Measurements from ENCODE around the gene KRTAP5-8.

Gene KRTAP5-8

DNA sequence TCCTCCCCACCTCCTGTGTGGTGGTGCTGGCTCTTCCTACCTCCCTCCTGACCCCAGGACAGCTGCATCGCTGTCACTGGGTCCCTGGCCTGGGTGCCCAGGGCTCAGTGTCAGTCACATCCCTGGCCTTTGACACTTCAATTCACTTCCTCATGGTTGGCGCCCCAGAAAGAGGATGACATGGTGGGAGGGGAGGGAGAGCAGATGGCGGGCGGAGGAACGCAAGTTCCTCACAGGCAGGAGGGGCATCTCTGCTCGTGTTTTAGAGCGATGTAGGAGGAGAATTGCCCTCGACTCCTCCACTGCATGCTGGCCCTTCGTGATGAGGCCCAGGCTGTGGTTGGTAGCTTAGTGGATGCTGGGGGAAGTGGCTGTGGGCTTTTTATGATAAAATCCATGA is 45.9 kb upstream of the KRTAP5-8 start:
- ChIA-PET POLR2A (no interaction called here), CTCF (no interaction called here)
- TF ChIP-seq, protein P1, sequence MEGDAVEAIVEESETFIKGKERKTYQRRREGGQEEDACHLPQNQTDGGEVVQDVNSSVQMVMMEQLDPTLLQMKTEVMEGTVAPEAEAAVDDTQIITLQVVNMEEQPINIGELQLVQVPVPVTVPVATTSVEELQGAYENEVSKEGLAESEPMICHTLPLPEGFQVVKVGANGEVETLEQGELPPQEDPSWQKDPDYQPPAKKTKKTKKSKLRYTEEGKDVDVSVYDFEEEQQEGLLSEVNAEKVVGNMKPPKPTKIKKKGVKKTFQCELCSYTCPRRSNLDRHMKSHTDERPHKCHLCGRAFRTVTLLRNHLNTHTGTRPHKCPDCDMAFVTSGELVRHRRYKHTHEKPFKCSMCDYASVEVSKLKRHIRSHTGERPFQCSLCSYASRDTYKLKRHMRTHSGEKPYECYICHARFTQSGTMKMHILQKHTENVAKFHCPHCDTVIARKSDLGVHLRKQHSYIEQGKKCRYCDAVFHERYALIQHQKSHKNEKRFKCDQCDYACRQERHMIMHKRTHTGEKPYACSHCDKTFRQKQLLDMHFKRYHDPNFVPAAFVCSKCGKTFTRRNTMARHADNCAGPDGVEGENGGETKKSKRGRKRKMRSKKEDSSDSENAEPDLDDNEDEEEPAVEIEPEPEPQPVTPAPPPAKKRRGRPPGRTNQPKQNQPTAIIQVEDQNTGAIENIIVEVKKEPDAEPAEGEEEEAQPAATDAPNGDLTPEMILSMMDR (IDR thresholded peaks at IDR 0.05; ENCODE audit: control extremely low read depth, extremely low read depth, low read depth, missing control alignments) = no peak
- DNase-seq (ENCODE audit: extremely low spot score) = no peak

DNA sequence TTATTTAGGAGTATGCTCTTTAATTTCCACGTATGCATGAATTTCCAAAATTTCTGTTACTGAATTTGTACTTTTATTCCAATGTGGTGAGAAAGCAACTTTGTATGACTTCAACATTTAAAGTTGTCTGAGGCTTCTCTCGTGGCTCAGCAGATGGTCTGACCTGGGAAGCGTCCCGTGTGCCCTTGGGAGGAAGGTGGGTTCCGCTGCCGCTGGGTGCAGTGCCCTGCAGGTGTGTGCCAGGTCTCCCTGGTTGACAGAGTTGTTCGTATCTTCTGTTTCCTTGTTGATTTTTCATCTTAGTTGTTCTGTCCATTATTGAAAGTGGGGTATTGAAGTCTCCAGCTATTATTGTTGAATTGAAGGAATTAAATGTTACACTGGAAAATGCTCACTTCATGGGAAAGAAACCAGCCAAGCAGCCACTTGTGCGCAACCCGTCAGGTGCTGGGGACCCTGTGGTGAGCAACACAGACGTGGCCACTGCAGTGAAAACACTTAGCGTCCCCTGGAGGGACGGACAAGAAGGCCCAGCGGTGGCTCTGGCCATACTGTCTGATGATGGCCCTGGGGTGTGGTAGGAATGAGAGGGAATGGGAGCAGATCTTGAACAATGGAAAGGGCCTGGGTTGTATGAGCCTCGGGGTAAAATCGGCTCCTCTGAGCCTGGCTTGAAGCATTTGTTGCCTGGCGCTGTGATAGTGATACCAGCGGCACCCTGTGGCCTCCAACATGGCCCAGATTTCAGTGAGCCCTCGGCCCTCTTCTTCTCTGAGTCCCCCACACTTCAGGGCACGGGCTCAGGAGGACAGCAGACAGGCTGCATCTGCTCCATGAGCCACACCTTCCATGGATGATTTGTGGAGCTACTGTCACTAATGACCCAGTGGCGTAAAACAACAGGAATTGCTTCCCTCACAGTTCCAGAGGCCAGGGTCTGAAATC is 42.3 kb upstream of the KRTAP5-8 start:
- POLR2A ChIA-PET = no interaction called here
- TF ChIP-seq, protein P1 (IDR thresholded peaks at IDR 0.05; ENCODE audit: control extremely low read depth, extremely low read depth, low read depth, missing control alignments) = no peak
- DNase-seq (ENCODE audit: extremely low spot score) = no peak
- CTCF ChIA-PET = interaction anchor here (0.8 kb wide), 1 partner anchor 29 kb away, joined by 4 read pairs; no protein-coding TSS in a partner anchor

DNA sequence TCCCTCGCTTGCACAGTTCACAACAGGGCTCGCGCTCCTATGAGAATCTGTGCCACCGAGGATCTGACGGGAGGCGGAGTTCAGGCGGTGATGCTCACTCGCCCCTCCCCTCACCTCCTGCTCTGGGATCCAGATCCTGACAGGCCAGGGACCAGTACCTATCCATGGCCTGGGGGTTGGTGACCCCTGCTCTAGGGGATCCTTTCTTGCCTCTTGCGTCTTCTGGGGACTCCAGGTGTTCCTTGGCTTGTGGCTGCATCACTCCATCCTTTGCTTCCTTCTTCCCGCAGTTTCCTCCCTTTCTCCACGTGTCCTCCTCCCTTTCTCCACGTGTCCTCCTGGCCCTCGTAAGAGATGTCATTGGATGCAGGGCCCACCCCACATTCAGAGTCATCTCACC is 41.4 kb upstream of the KRTAP5-8 start:
- TF ChIP-seq, protein P1 (IDR thresholded peaks at IDR 0.05; ENCODE audit: control extremely low read depth, extremely low read depth, low read depth, missing control alignments) = no peak
- no peak for DNase-seq (ENCODE audit: extremely low spot score)
- ChIA-PET CTCF (no interaction called here), POLR2A (no interaction called here)

DNA sequence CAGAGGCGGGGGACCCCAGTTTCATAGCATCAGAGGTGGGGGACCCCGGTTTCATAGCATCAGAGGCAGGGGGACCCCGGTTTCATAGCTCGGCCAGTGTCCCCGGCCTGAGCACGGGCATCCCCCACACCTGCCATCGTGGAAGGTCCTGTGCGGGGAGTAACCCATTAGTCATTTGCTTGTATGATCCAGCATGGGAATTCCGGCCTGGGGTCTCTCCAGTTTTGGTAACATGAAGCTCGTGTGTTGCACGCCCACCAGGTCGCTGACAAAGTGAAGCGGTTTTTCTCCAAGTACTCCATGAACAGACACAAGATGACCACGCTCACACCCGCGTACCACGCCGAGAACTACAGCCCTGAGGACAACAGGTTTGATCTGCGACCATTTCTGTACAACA is 39.7 kb upstream of the KRTAP5-8 start:
- DNase-seq (ENCODE audit: extremely low spot score) = no peak
- TF ChIP-seq, protein P1 (IDR thresholded peaks at IDR 0.05; ENCODE audit: control extremely low read depth, extremely low read depth, low read depth, missing control alignments) = no peak
- ChIA-PET CTCF (no interaction called here), POLR2A (no interaction called here)

DNA sequence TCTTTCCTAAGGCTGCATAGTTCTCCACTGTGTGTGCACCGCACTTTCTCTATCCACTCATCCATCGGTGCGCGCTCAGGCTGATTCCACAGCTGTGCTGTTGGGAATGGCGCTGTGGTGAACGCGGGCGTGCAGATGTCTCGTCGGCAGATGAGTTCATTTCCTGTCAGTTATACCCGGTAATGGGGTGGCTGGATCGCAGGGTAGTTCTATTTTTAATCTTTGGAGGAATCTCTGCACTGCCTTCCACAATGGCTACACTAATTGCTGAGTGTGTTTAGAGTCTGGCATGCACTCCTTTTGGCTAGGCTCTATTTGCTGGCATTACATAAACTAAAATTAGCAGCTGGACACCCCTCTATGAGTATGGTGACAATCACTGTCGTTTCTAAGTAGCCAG is 38.7 kb upstream of the KRTAP5-8 start:
- ChIA-PET CTCF (no interaction called here), POLR2A (no interaction called here)
- TF ChIP-seq, protein P1 (IDR thresholded peaks at IDR 0.05; ENCODE audit: control extremely low read depth, extremely low read depth, low read depth, missing control alignments) = no peak
- DNase-seq (ENCODE audit: extremely low spot score) = no peak

DNA sequence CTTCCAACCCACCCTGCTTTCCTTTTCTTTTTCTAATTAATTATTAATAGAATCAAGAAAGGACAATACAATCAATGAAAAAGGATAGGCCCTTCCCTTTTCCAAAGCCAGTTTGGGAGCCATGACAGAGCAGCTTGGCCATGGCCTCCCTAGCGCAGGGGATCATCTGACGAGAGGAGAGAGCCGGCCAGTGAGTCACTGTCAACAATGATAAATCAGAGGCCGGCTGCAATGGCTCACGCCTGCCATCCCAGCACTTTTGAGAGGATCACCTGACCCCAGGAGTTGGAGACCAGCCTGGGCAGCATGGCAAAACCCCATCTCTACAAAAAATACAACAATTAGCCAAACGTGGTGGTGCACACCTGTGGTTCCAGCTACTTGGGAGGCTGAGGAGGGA is 38.3 kb upstream of the KRTAP5-8 start:
- POLR2A ChIA-PET = no interaction called here
- no peak for DNase-seq (ENCODE audit: extremely low spot score)
- CTCF ChIA-PET = no interaction called here
- TF ChIP-seq, protein P1 (IDR thresholded peaks at IDR 0.05; ENCODE audit: control extremely low read depth, extremely low read depth, low read depth, missing control alignments) = no peak

All from GM10248 (cell line).